Immature natural killer cell (primary cell): ENCODE measurements around the gene CDC16. TPM values are rescaled to one million over a fixed set of nuclear protein-coding genes. Genes with fewer than 3 reads are reported as not detected.

Experiments
- DNase-seq, 3 donors: peaks; one replicate each; pipeline ENCODE4 v3.0.0; 2022; ENCODE audit warnings: mixed read lengths in 1 of 3
- H3K27ac Mint-ChIP-seq, 6 donors: one replicate each; pipeline ENCODE4 v1.8.0; 2020; ENCODE audit warnings: mixed read lengths in 6 of 6, mild to moderate bottlenecking in 5 of 6, inconsistent platforms in 4 of 6, moderate library complexity in 3 of 6
- H3K27me3 Mint-ChIP-seq, 3 donors: one replicate each; pipeline ENCODE4 v1.8.0; 2020 to 2021; ENCODE audit warnings: low read depth in 3 of 3, mild to moderate bottlenecking in 3 of 3, mixed read lengths in 3 of 3, moderate library complexity in 3 of 3, inconsistent platforms in 1 of 3
- H3K36me3 Mint-ChIP-seq, 3 donors: one replicate each; pipeline ENCODE4 v1.8.0; 2020; ENCODE audit warnings: mixed read lengths in 3 of 3, inconsistent platforms in 2 of 3, mild to moderate bottlenecking in 2 of 3
- H3K4me1 Mint-ChIP-seq, 2 donors: one replicate each; pipeline ENCODE4 v1.8.0; 2020; ENCODE audit warnings: inconsistent platforms in 2 of 2, mild to moderate bottlenecking in 2 of 2, mixed read lengths in 2 of 2, moderate library complexity in 1 of 2
- H3K4me3 Mint-ChIP-seq, 5 donors: one replicate each; pipeline ENCODE4 v1.8.0; 2020; ENCODE audit warnings: mild to moderate bottlenecking in 5 of 5, mixed read lengths in 5 of 5, inconsistent platforms in 3 of 5, moderate library complexity in 3 of 5
- H3K9me3 Mint-ChIP-seq, 6 donors: one replicate each; pipeline ENCODE4 v1.8.0; 2020; ENCODE audit warnings: mild to moderate bottlenecking in 6 of 6, mixed read lengths in 6 of 6, inconsistent platforms in 4 of 6, moderate library complexity in 3 of 6
- polyA plus RNA-seq, 3 donors: library from polyadenylated mRNA; unstranded; fragments of 300-500 nt; fragmentation: Illumina TruSeq; gene quantifications; one replicate each; pipeline ENCODE4 v1.2.3, GENCODE V29; 2021

CDC16 gene
- polyA plus RNA-seq, 3 donors from 2014 or later: 16.0 to 33.1 (median 30.1) TPM

GRCh38 chr13:114318624-114319023 is 83.9 kb downstream of the CDC16 start:
- Mint-ChIP-seq H3K4me1 (peaks cover 32 to 39% of the 10 kb centered on the region in 2 donors), H3K4me3 (no peak overlapping the region)

GRCh38 chr13:114319441-114319913 is 84.8 kb downstream of the CDC16 start:
- peak overlapping the region in 4 of 6 donors; percentile 6 to 14 (median 8) for H3K27ac Mint-ChIP-seq
- H3K4me1 Mint-ChIP-seq: peaks cover 28 to 34% of the 10 kb centered on the region in 2 donors
- peaks cover 0 to 3% (median 0%) of the 10 kb centered on the region in 3 donors for H3K27me3 Mint-ChIP-seq
- no peak overlapping the region for H3K4me3 Mint-ChIP-seq
- peaks cover 14 to 30% (median 15%) of the 10 kb centered on the region in 3 donors for H3K36me3 Mint-ChIP-seq
- no peaks in the 10 kb centered on the region for H3K9me3 Mint-ChIP-seq
- no peak for DNase-seq

More at GRCh38 chr13:114318624-114319023, 83.9 kb downstream of the CDC16 start:
- H3K36me3 Mint-ChIP-seq: peaks cover 7 to 21% (median 8%) of the 10 kb centered on the region in 3 donors
- no peak for DNase-seq
- H3K27ac Mint-ChIP-seq: peak overlapping the region in 1 of 6 donors; percentile 19
- peaks cover 2 to 4% (median 3%) of the 10 kb centered on the region in 3 donors for H3K27me3 Mint-ChIP-seq
- no peaks in the 10 kb centered on the region for H3K9me3 Mint-ChIP-seq

DNA sequence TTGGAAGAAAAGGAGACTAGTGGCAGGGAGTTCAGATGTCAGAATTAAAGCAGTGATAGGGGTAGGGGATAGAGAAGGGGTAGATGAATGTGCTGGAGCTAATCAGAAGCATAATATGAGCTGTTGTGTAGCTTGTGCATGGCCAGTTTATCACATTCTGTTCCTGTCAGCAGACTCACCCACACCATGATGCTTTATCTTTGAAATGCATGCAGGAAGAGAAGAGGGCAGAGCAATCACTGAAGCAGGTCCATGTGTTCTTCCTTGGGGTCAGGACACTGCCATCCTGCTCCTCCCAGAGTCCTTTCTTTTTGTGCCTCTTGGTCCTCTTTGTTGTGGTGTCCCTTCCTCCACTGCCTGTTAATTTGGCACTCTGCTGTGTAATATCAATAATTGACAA is 85.4 kb downstream of the CDC16 start:
- DNase-seq: no peak
- Mint-ChIP-seq H3K4me1 (peaks cover 24 to 29% of the 10 kb centered on the region in 2 donors), H3K27me3 (peaks cover 0 to 2% (median 0%) of the 10 kb centered on the region in 3 donors), H3K9me3 (no peaks in the 10 kb centered on the region), H3K36me3 (peaks cover 14 to 35% (median 19%) of the 10 kb centered on the region in 3 donors), H3K4me3 (no peak overlapping the region), H3K27ac (peak overlapping the region in 4 of 6 donors; percentile 6 to 56 (median 30))

DNA sequence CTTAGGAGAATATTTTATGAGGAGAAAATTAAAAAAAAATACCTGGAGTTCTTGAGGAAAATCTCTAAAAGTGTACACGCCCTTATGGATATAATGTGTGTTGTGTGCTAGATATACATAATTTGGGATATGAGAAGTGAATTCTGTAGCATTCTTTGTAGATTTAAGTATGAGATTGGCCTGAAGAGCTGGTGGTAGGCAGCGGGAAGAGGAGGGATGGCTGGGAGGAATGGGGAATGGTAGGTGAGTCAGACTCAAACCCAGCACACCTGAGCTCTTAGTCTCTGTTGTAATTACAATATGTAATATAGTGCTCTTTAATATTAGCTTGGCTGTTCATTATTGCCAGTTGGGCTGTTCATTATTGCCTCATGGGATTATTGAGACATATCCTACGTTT is 86.6 kb downstream of the CDC16 start:
- peaks cover 20 to 33% of the 10 kb centered on the region in 2 donors for H3K4me1 Mint-ChIP-seq
- no peaks in the 10 kb centered on the region for H3K9me3 Mint-ChIP-seq
- H3K36me3 Mint-ChIP-seq: peaks cover 19 to 47% (median 20%) of the 10 kb centered on the region in 3 donors

More for the DNA sequence above, 86.6 kb downstream of the CDC16 start:
- no peaks in the 10 kb centered on the region for H3K27me3 Mint-ChIP-seq
- H3K4me3 Mint-ChIP-seq: no peak overlapping the region
- peak overlapping the region in 1 of 6 donors; percentile 78 for H3K27ac Mint-ChIP-seq
- DNase-seq: no peak

Other genes with a start within 250 kb of the CDC16 start
- gene RASA3, start 102.3 kb upstream of the CDC16 start, polyA plus RNA-seq: 100 to 1,000 TPM in 1 of 3 donors, 10 to 100 TPM in 2; 37.4 to 153 (median 64.8) TPM
- gene CFAP97D2, start 55.6 kb upstream of the CDC16 start, polyA plus RNA-seq: 1 to 10 TPM in 1 of 3 donors, under 1 TPM in 2; 0.40 to 1.0 (median 0.44) TPM
- gene UPF3A, start 46.7 kb downstream of the CDC16 start, polyA plus RNA-seq: 10 to 100 TPM in 2 of 3 donors, 1 to 10 TPM in 1; 8.9 to 35.5 (median 23.9) TPM
- gene CHAMP1, start 79.6 kb downstream of the CDC16 start, polyA plus RNA-seq: 10 to 100 TPM in 1 of 3 donors, 1 to 10 TPM in 2; 1.8 to 10.2 (median 5.0) TPM